Measurements from ENCODE around the gene CPNE1. TPM values are rescaled to one million over a fixed set of nuclear protein-coding genes. Genes with fewer than 3 reads are reported as not detected.

The CPNE1 gene
- total RNA-seq, 1 experiment from 2014 or later = 194 TPM

DNA sequence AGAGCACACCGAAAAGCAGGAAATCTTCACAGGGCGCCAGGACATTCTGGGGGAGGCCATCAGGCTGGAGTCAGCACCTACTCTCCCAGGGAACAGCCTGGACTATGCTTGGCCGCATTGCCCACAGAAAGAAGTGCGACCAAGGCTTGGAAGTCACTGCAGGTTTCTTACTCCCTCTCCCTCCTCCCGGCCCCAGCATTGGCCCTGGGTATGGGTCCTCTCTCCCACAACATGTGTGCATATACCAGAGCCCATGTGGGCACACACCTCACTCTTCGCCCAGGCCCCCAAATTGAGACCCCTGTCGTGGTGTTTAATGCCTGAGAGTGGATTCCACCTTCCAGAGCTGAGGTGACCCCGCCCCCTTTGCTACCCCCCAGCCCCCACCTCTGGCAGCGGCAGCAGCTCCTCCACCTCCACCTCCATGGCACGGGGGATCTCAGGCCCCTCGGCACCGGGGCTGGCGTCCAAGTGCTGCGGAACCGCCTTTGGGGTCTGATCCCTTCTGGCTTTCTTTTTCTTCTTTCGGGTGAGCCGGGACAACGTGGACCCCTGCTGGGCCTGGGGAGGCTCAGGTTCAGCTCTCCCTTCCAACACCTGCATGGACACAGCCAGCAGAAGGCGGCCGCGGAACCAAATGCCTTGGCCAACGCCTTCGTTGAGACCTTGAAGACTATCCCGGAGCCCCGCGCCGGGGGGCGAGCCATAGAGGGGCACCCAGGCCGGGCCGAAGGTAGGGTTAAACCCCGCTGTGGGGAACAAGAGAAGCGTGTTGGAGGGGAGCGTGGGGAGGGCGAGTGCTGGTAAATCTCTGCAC, 64.3 kb downstream of the CPNE1 start:
- no peak for DNase-seq (ENCODE audit: low spot score)

DNA sequence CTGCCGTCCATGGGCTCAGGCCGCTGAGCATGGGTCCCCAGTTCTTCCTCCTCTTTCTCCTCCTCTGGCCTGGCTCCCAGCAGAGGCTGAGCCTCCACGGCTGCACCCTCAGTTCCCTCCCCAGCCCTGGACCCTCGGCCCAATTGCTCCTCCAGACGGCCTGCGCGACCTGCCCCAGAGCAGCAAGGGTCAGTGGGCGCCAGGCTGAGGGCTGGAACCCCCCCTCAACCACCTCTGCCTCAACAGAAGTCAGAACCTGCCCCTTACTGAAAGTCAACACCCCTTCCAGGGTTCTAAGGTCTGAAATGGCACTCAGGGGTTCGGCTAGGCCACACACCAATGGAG, 65.0 kb downstream of the CPNE1 start:
- DNase-seq (ENCODE audit: low spot score) = no peak

DNA sequence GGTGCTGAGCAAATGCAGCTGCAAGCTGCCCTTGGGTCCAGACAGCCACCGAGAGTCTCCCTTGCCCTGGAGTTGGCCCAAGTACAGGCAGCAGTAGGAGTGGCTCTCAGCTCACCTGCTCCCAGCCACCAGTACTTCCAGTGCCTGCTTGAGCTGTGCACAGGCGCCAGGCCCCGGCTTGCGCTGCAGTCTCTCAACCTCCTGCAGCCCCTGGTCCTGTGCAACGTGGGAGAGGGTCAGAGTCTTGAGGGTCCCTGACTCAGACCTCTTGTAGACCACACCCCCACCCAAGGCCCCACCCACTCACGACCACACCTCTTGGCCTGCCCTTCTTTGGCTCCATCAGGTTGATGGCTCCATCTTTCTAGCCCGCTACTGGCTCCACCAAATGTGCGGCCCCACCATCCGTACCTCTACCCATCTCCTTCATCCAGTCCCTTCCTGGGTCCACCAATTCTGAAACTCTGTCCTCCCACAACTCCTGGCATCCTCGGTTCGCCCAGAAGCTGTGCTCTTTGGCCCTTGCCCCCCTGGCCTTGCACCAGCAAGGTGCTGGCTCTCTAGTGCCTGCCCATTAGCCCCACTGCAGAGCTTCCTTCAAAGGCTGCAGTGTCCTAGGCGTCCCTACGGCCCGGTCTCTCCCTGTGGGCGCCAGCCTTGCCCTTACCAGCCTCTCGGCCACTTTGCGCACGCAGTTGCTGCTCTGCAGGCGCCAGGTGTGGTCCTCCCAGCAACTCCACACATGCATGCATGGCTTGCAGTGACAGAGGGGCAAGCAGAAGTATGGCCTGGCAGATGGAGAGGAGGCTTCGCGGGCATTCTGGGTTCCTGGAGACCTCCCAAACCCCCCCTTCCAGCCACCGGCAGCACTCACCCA, 65.6 kb downstream of the CPNE1 start:
- no peak for DNase-seq (ENCODE audit: low spot score)

DNA sequence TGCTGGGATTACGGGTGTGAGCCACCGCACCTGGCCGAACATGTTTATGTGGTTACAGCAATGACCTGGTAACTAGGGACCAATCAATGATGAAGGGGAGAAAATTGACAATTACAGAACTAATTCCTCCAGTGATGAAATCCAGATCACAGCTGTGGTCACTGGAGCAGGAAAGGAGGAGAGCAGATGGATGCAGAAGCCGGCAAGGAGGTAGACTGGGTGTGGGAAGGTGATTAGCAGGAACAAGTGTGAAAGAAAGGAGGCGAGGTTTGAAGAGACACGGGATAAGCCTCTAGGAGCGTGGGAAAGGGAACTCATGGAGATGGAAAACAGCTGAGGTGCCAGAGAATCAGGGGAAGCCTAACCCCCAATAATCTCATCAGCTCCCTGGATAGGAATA, 66.2 kb downstream of the CPNE1 start:
- no peak for DNase-seq (ENCODE audit: low spot score)

DNA sequence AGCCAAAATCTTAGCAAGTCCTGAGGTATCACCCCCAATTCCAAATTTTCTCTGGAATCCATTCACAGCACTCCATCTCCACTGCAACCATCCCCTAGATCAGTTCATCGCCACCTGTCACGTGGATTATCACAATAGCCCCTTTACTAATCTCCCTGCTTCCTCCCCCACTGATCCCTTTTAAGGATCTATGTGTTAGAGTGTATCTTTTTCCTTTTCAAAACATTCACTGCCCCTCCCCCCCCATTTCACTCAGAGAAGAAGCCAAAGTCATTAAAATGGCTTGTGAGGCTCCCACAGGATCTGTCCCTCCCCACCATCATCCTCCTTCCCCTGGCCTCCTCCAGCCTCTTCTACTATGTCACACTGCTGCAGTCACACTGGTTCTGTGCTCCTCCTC, 67.5 kb downstream of the CPNE1 start:
- DNase-seq (ENCODE audit: low spot score) = no peak

DNA sequence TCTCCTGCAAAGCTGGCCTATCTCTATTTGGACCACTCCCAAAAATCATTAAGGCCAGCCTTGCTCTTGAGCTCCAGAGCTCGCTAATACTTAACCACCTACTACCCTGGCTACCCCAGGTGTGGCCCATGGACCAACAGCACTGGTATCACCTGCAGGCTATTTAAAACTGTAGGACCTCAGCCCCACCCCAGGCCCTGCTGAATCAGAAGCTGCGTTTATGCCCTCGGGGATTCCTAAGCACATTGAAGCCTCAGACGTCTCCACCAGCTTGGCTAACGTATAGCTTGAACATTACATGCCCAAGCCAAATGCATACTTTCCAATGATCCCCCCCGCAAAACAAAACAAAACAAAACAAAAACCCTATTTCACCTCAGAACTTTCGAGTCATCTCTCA, 68.8 kb downstream of the CPNE1 start:
- DNase-seq (ENCODE audit: low spot score) = no peak

DNA sequence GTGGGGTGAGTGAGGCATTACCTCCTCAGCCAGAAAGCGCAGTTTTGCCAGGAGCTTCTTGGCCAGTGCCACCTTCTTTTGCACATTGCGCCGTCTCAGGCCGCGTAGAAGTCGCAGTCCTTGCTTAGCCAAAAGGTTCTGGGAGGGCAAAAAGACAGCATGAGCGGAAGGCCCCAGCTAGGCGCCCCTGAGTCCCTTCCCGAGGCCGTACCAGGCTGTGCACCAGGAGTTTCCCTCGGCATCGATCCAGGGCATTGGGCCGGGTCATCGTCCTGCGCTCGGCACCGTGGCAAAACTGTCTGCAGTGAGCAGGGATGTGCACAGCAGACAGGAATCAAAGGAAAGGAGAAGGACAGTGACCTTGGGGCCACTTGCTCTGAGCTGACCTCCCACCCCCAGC, 69.2 kb downstream of the CPNE1 start:
- no peak for DNase-seq (ENCODE audit: low spot score)

DNA sequence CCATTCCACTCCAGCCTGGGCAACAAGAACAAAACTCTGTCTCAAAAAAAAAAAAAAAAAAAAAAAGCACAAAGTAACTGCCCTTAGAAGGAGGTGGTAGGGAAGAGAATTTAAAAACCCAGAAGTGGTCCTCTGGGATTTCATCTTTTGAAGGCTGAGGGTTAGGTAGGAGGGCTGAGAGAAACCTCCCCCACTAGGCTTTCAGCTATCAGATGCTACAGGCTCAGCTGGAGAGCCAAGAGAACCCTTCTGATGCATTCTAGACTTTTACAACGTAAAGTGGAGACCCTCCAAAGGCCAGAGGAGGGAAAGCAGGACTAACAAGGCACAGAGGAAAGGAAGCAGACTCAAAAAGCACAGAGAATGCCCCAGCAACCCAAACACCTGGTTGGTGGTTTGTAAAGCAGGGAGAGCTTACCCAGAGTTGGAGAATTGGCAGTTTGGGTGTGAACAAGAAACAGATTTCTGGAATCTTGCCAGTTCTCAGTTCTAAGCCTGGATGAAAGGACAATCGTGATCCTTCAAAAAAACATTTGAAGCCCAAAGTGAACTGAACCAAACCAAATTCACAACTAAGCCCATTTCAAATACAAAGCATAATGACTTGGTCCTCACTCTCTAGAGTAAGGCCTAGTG, 72.2 kb downstream of the CPNE1 start:
- DNase-seq (ENCODE audit: low spot score) = no peak

DNA sequence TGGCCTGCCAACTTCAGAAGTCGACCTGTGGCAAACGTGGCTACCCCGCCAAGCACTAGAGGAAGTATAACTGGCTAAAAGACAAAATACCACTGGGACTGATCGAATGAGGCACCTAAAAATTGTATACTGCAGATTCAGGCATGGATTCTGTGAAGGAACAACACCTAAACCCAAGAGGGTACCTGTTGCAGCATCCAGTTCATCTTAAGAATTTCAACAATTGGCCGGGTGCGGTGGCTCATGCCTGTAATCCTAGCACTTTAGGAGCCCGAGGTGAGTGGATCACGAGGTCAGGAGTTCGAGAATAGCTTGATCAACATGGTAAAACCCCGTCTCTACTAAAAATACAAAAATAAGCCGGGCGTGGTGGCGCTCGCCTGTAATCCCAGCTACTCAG, 76.3 kb downstream of the CPNE1 start:
- DNase-seq (ENCODE audit: low spot score) = no peak

DNA sequence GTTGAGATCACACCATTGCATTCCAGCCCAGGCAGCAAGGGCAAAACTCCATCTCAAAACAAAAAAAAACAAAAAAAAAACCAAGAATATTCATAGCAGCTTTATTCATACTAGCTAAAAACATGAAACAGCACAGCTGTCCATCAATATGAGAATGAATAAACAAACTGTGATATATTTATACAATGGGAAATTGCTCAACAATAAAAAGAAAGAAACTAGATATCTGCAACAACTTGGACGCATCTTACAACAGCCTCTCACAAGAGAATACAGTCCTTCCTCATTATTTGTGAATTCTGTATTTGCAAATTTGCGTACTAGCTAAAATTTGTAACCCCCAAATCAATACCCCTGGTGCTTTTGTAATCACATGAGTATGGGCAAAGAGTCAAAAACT, 77.3 kb downstream of the CPNE1 start:
- DNase-seq (ENCODE audit: low spot score) = no peak

DNA sequence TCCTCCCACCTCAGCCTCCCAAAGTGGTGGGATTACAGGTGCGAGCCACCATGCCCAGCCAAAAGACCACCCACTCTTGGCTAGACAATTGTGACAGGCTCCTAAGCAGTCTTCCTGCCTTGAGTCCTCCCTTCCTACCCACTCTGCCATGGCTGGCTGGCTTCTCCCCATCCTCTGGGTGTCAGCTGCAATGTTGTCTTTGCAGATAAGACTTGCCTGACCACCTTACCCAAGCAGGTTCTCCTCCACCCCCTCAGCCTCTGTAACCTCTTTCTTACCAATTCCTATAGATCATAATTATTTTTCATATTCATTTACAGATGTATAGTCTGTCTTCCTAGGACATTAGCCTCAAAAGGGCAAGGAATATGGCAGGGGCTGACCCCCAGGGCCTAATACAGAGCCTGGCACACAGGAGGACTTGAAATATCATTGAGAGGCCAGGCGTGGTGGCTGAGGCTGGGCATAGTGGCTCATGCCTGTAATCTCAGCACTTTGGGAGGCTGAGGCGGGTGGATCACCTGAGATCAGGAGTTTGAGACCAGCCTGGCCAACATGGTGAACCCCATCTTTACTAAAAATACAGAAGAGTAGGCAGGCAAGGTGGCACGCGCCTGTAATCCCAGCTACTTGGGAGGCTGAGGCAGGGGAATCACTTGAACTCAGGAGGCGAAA, 77.8 kb downstream of the CPNE1 start:
- no peak for DNase-seq (ENCODE audit: low spot score)

DNA sequence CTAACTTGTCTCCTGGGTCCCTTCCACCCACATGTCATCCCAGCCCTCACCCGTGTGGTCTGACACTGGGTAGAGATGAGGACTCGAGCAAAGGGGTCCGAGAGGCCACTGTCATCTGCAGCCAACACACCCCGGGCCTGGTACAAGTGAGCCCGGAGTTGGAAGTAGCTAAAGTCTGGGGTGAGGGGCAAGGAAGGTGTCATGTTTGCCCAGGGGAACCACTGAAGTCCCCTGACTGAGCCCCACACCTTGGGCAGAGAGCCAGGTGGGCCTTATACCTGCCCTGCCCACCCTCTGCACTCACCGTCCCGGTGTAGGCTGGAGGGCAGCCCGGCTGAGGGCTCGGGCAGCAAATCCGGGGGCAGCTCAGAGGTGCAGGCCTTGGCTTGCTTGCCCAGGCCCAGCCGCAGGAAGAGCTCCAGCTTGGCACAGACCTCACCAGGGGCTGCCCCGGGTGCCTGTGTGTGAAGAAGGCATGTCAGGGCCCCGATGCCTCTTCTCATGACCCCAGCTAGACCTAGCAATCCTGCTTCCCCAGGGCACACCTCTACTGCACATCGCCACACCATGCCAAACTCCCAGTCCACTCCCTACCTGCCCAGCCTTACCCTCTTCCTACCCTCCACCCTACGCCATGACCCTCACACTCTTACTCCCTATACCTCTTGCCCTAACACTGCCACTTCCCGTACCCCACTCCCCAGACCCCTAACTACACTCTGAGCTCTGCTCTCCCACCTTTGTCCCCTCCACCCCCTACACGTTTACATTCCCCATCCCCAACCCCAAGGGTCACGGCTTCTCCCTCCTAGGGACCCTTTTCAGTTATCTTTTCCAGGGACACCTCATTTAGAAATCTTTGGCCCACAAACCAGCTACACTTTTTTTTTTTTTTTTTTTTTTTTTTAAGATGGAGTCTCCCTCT, 80.8 kb downstream of the CPNE1 start:
- DNase-seq (ENCODE audit: low spot score) = no peak

DNA sequence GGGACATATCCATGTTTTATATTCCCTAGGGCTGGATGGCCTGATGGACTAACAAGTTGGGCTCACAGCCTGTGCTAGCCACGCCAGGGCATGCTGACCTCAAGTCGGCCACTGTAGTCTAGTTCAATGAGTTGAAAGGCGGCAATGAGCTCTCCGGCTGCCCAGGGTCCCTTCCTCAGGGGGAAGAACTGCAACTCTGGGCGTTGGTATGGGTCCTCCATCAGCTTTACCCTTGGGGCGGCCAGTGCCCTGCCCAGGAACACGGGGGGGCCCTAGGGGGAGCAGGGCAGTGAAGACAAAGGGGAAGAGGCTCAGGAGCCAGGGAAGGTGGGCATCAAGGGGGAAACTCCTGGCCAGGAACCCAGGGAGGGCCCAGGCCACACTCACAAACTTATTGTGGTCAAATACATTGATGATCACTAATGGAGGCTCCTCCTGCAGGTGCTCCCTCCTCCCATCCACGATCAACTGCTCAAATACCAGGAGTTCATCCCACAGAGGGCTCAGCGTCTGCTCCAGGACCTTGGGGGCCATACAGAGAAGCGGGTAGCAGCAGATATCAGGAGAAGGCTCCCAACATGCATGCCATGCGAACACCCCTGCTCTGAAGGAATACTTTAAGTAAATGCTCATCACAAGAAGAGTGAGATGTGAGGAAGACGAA, 81.8 kb downstream of the CPNE1 start:
- no peak for DNase-seq (ENCODE audit: low spot score)

DNA sequence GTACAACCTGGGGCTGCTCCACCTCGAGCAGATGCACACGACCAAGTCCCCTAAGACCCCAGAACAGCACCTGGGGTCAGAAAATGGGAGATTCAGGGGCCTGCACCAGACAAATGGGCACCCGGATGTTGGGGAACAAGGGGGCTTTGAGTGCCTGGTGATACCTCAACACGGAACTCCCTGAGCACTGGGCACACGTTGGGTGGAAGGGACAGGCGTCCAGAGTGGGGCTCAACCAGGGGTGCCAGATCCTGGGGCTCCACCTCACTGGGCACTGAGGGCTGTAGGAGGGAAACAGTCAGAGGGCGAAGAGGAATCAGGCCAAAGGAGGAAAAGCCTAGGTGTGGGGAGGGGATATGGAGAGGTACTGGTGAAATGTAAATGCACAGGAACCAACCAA, 82.6 kb downstream of the CPNE1 start:
- no peak for DNase-seq (ENCODE audit: low spot score)

DNA sequence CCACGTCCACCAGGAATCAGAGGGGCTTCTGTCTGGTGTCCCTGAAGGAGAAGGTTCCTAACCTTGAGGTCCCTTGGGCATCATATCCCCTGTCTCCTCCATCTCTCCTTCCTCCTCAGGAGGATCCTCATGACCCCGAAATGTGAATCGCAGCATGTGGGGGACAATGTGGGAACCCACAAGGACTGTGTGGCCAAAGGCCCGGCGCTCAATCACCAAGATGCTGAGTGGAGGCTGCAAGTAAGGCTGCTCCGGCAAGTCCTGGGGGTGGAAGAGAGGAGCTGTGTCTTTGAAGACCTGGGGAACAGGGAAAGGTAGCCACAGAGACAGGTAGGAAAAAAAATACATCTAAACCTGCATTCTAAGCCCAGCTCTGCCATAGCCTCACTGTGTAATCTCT, 85.5 kb downstream of the CPNE1 start:
- DNase-seq (ENCODE audit: low spot score) = no peak

DNA sequence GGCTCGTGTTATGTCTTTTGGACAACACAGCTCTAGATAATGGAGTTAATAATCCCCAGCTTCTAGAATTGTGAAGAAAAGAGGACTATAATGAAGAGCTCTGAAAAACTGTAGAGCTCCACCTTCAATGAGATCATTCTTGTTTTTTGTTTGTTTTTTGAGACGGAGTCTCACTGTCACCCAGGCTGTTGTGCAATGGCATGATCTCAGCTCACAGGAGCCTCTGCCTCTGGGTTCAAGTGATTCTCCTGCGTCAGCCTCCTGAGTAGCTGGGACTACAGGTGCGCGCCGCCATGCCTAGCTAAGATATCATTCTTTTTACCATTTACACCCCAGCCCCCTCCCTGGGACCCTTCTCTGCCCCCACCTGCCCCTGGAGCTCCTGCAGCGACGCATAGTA, 86.2 kb downstream of the CPNE1 start:
- DNase-seq (ENCODE audit: low spot score) = no peak

DNA sequence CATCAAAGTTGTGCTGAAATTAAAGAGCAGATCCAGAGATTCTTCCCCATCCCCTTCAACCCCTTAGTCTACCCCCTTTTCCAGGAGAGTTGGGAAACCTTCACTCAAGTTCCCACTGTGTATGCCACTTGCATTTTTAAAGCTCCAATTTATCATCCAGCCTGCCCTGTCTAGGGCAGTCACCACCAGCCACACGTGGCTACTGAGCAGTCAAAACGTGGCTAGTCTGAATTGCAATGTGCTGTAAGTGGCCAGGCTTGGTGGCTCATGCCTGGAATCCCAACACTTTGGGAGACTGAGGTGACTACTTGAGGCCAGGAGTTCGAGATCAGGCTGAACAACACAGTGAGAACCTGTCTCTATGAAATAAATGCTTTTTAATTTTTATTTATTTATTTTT, 87.9 kb downstream of the CPNE1 start:
- DNase-seq (ENCODE audit: low spot score) = no peak

Measured in A172 (cell line).